GM19438 (cell line): ENCODE results near the gene NUP210L.
"Not testable (repeated sequence)": the region's sequence is repeated elsewhere in the genome, so short reads cannot be mapped to it uniquely, and the experiment has no call there.

Experiments
- ATAC-seq: cut with Tn5 transposase; IDR thresholded peaks from one replicate; pipeline ENCODE4 v1.9.1; 2021; ENCODE audit warnings: low read depth; ENCODE audit not compliant: unreplicated experiment

NUP210L gene

GRCh38 chr1:154104433-154105082 lies 50.3 kb downstream of the NUP210L start:
- ATAC-seq, result no peak

DNA sequence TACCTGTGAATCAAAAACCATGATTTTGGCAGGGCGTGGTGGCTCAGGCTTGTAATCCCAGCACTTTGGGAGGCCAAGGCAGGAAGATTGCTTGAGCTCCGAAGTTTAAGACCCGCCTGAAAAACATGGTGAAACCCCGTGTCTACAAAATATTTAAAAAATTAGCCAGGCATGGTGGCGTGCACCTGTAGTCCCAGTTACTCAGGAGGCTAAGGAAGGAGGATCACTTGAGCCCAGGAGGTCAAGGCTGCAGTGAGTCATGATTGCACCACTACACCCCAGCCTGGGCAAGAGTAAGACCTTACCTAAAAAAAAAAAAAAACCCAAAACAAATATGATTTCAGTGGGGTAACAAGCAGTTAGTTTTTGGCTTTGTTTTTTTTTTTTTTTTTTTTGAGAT lies 54.7 kb downstream of the NUP210L start:
- ATAC-seq, result not testable (repeated sequence)

DNA sequence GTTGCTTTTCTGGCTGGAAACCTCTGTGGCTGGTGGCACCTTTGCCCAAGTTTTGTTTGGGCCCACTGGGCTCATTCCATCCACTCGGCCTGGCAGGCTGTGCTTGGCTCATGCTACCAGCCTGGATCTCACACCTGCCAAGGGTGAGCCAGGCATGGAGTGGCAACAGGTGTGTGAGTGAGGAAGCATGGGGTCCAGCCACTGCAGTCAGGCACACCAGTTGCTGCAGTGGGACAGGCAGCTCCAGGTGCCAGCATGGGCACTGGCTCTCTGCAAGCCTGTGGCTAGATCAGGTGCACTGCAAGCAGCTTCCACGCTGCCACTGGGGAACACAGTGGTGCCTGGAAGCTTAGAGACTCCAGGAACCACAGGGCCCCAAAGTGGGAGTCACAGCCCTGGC lies 57.0 kb downstream of the NUP210L start:
- ATAC-seq, result no peak

- no peak for ATAC-seq
Observed at GRCh38 chr1:154095456-154096060, 59.3 kb downstream of the NUP210L start.

DNA sequence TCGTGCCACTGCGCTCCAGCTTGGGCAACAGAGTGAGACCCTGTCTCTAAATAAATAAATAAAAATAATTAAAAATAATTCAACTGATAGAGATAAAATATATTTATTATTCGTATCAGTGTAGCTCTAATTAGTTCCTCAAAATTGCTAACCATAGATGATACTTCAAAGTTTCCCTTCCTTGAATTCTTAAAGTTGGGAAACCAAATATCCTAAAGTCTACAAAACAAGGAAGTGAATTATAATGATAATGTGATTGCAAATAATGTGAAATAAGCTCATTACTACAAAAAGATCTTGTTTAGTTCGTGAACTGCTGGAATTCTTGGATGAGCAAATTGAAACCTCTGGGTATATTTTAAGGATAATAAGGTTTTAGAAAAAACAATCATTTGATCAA lies 60.5 kb downstream of the NUP210L start:
- no peak for ATAC-seq

DNA sequence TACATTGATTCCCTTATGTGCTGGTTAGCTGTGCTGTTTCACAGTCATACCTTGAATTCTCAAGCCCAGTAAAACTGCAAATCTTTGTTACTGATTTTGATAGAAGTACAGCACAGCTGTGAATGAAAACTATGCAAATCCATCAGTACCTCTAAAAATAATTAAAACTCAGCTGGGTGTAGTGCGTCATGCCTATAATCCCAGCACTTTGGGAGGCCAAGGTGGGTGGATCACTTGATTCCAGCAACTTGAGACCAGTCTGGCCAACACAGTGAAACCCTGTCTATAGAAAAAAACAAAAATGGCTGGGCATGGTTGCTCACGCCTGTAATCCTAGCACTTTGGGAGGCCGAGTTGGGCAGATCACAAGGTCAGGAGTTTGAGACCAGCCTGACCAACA lies 61.2 kb downstream of the NUP210L start:
- no peak for ATAC-seq

GRCh38 chr1:154091706-154092105 lies 63.2 kb downstream of the NUP210L start:
- ATAC-seq, result no peak

DNA sequence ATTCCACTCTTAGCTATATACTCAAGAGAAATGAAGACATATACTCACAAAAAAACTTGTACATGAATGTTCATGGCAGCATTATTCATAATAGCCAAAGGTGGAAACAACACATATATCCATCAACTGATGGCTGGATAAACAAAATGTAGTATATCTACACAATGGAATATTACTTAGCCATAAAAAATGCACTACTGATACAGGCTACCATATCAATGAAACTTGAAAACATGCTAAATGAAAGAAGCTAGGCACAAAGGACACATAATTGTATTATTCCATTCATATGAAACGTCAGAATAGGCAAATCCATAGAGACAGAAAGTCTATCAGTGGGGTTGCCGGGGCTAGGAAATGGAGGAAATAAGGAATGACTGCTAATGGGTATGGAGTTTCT lies 67.3 kb downstream of the NUP210L start:
- no peak for ATAC-seq

- ATAC-seq, result not testable (repeated sequence)
Observed at GRCh38 chr1:154083057-154083456, 71.8 kb downstream of the NUP210L start.

DNA sequence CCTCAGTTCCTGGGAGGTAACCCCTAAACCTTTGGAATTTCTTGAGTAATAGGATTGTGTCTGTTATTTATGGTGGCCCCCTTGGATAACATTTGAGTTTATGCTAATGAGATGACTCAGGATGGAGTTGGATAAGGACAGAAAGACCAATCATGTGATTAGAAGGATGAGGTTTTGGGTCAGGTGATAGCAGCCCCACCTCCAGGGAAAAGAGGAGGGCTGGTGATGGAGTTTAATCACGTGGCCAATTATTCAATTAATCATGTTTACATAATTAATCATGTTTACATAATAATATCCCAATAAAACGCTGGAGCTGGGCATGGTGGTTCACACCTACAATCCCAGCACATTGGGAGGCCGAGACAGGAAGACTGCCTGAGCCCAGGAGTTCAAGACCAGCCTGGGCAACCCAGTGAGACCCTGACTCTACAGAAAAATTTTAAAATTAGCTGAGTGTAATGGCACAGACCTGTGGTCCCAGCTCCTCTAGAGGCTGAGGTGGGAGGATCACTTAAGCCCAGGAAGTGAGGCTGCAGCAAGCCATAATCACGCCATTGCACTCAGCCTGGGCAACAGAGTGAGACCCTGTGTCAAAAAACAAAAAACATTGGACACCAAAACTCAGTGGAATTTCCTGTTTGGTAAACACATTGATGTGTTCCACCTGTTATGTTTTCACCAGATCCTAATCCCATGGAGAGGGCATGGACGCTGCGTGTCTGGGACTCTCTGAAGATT lies 73.3 kb downstream of the NUP210L start:
- no peak for ATAC-seq

GRCh38 chr1:154076413-154076812 lies 78.5 kb downstream of the NUP210L start:
- no peak for ATAC-seq

- ATAC-seq, result no peak
Observed at GRCh38 chr1:154075746-154076145, 79.1 kb downstream of the NUP210L start.

- ATAC-seq, result no peak
Observed at GRCh38 chr1:154062309-154062708, 92.6 kb downstream of the NUP210L start.

DNA sequence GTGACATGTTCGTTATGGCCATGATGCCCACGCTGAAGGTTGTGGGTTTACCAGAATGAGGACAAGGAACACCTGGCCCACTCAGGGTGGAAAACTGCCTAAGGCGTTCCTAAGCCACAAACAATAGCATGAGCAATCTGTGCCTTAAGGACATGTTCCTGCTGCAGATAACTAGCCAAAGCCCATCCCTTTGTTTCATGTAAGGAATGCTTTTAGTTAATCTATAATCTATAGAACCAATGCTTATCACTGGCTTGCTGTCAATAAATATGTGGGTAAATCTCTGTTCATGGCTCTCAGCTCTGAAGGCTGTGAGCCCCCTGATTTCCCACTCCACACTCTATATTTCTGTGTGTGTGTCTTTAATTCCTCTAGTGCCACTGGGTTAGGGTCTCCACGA lies 107.4 kb downstream of the NUP210L start:
- ATAC-seq, result not testable (repeated sequence)

GRCh38 chr1:154033697-154034096 lies 121.2 kb downstream of the NUP210L start:
- ATAC-seq, result not testable (repeated sequence)

GRCh38 chr1:154019940-154020339 lies 134.9 kb downstream of the NUP210L start:
- ATAC-seq, result no peak

DNA sequence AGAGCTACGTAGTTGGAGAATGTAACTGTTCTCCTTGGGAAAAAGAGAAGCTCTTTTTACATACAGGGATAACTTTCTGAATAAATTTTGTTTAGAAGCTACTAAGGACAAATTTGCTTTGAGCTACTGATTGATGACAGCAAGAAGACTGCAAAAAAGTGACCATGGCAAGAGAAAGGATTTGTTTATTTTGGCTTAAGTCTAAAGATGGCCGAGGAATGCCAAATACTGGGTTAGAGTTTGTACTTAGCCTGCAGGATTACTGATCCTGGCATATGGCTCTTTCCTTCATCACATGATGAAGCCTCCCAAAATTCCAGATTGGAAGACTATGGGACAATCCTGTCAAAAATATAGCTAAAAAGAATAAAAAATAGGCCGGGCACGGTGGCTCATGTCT lies 135.6 kb downstream of the NUP210L start:
- no peak for ATAC-seq

DNA sequence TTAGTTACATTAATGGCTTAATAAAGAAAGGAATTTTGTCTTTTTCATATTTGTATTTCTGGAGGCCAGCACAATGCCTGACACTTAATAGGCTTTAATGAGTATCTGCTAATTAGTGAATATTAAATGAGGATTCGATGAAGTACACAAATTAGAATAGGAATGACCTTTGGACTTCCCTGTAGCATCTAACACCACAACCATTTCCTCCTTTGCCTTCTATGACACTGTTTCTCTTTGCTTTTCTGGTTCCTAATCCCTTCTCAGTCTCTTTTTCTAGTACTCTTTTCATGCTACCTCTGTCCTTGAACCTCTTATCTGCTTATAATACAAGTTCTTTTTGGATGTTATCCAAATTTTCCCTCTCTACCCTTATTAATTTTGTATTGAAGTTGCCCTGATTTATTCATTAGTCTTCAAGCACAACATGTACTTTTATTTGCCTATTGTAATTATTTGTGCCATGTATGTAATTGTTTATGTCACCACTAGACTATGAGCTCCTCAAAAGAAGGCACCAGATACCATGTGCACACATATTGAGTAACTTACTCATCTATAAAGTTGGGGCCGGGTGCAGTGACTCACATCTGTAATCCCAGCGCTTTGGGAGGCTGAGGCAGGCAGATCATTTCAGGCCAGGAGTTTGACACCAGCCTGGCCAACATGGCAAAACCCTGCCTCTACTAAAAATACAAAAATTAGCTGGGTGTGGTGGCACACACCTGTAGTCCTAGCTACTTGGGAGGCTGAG lies 140.5 kb downstream of the NUP210L start:
- no peak for ATAC-seq

- not testable (repeated sequence) for ATAC-seq
Observed at GRCh38 chr1:154012543-154012942, 142.3 kb downstream of the NUP210L start.

GRCh38 chr1:154012129-154012528 lies 142.7 kb downstream of the NUP210L start:
- ATAC-seq, result no peak

- ATAC-seq, result no peak
Observed at GRCh38 chr1:154006136-154006535, 148.7 kb downstream of the NUP210L start.
